ENCODE results near the gene DENND6B.

GRCh38 chr22:50269573-50269969, 57.2 kb downstream of the DENND6B start:
- no peak for TF ChIP-seq CTCF (IDR thresholded peaks at IDR 0.05; ENCODE audit: extremely low read depth in 1 of 2, insufficient read depth in 1 of 2, low read depth in 1 of 2, low read length in 2 of 2)
- no peak for TF ChIP-seq POLR2AphosphoS5 (IDR thresholded peaks at IDR 0.05; ENCODE audit: insufficient read depth, low read depth, low read length)
- no peak for TF ChIP-seq POLR2A (IDR thresholded peaks at IDR 0.05; ENCODE audit: low read depth, low read length)
- no peak for TF ChIP-seq EZH2 (IDR thresholded peaks at IDR 0.05; ENCODE audit: borderline replicate concordance, low read depth, low read length, severe bottlenecking)
- no peak for TF ChIP-seq FOS (IDR thresholded peaks at IDR 0.05; ENCODE audit: borderline replicate concordance, insufficient read depth, low read length)
- TF ChIP-seq MYC (IDR thresholded peaks at IDR 0.05; ENCODE audit: low read depth, low read length): no peak
- TF ChIP-seq JUN (IDR thresholded peaks at IDR 0.05; ENCODE audit: borderline replicate concordance, insufficient read depth, insufficient read length, low read depth): no peak
- no peak for TF ChIP-seq MAX (IDR thresholded peaks at IDR 0.05; ENCODE audit: insufficient read depth, insufficient read length)
- TF ChIP-seq GATA2 (IDR thresholded peaks at IDR 0.05; ENCODE audit: insufficient read depth, insufficient read length, low read depth, low read length): no peak

Data from endothelial cell of umbilical vein (primary cell).